GM12878 (cell line): ENCODE measurements around the gene HOXC5. TPM values are rescaled to one million over a fixed set of nuclear protein-coding genes. Genes with fewer than 3 reads are reported as not detected.

ENCODE experiments used
- ATAC-seq: fragments of 200-7000 bp; cut with Tn5 transposase; 3 replicates; pipeline ENCODE4 v1.9.1; 2020; ENCODE audit warnings: mild to moderate bottlenecking, moderate library complexity
- BruUV-seq: library from RNA; stranded (reverse); fragments of 400-500 nt; replicated peaks from 2 replicates; lab custom pipeline; 2021; lab: Mats Ljungman, UMichigan
- CTCF ChIA-PET: fragments of 300-600 bp; sonication (Branson Sonifier 250); formaldehyde crosslinking; extraction: SDS; loops from one replicate; lab custom pipeline; 2021; ENCODE audit warnings: inconsistent platforms; lab: Yijun Ruan, JAX
- POLR2A ChIA-PET: fragments of 350-600 bp; formaldehyde crosslinking; extraction: SDS; loops from one replicate; lab custom pipeline; 2021; ENCODE audit warnings: inconsistent platforms; lab: Charles Lee
- RAD21 ChIA-PET: fragments of 300-600 bp; sonication (Branson Sonifier 250); formaldehyde crosslinking; loops from one replicate; lab custom pipeline; 2023; ENCODE audit warnings: antibody characterized with exemption; ENCODE audit not compliant: unreplicated experiment; lab: Charles Lee
- SMC1A ChIA-PET: fragments of 300-600 bp; sonication (Branson Sonifier 250); formaldehyde crosslinking; loops from one replicate; lab custom pipeline; 2023; ENCODE audit not compliant: unreplicated experiment, uncharacterized antibody; lab: Charles Lee
- DNase-seq: peaks from one replicate; pipeline ENCODE4 v3.0.0-alpha.2; 2011; ENCODE audit warnings: low read depth, low spot score
- FAIRE-seq: peaks from 3 replicates; lab custom pipeline; 2011; peaks lifted over from hg19 to GRCh38; lab: Jason Lieb, UNC
- H2AFZ ChIP-seq: 2 replicates; pipeline ENCODE4 v1.6.0; 2011; ENCODE audit warnings: low read depth, low read length, control low read depth; ENCODE audit not compliant: control insufficient read depth
- H3K27ac ChIP-seq: 2 replicates; pipeline ENCODE4 v1.5.1; 2011; ENCODE audit warnings: control low read depth; ENCODE audit not compliant: control insufficient read depth, insufficient read depth
- H3K27me3 ChIP-seq, 2 experiments: replicated peaks in 1 of 2; 2 replicates each; pipeline versions ENCODE4 v1.6.0 to v1.6.1; 2011; ENCODE audit warnings: low read length in 1 of 2; ENCODE audit not compliant: control insufficient read depth in 2 of 2, insufficient read depth in 2 of 2
- H3K36me3 ChIP-seq, 2 experiments: 2 replicates each; pipeline ENCODE4 v1.5.1; 2011; ENCODE audit warnings: low read length in 1 of 2; ENCODE audit not compliant: control insufficient read depth in 2 of 2, insufficient read depth in 2 of 2
- H3K4me1 ChIP-seq: 2 replicates; pipeline ENCODE4 v1.6.1; 2011; ENCODE audit warnings: mild to moderate bottlenecking, low read length, moderate library complexity, mixed read lengths; ENCODE audit not compliant: control insufficient read depth, insufficient read depth
- H3K4me2 ChIP-seq: 2 replicates; pipeline ENCODE4 v1.6.0; 2011; ENCODE audit warnings: control low read depth; ENCODE audit not compliant: control insufficient read depth, insufficient read depth
- H3K4me3 ChIP-seq: fragments of 200-600 bp; sonication (generic); 2 replicates; pipeline ENCODE4 v1.5.1; 2016
- H3K79me2 ChIP-seq: 2 replicates; pipeline ENCODE4 v1.6.0; 2011; ENCODE audit warnings: low read length; ENCODE audit not compliant: control insufficient read depth, insufficient read depth
- H3K9ac ChIP-seq: 2 replicates; pipeline ENCODE4 v1.8.0; 2011; ENCODE audit warnings: low read length, control low read depth, mixed read lengths; ENCODE audit not compliant: control insufficient read depth, insufficient read depth
- H3K9me3 ChIP-seq: replicated peaks from 3 replicates; pipeline ENCODE4 v1.5.1; 2011; ENCODE audit warnings: mild to moderate bottlenecking, low read length; ENCODE audit not compliant: control insufficient read depth, insufficient read depth
- H4K20me1 ChIP-seq: 2 replicates; pipeline ENCODE4 v1.6.0; 2011; ENCODE audit not compliant: control insufficient read depth, insufficient read depth
- ASH2L ChIP-seq: fragments of 300-600, 200-600 bp; sonication (generic); IDR thresholded peaks from 2 replicates; pipeline ENCODE4 v1.6.1; 2017; ENCODE audit warnings: low read depth, mild to moderate bottlenecking, borderline replicate concordance
- CBFB ChIP-seq: IDR thresholded peaks from 2 replicates; pipeline ENCODE4 v1.6.1; 2016; ENCODE audit warnings: antibody characterized with exemption, low read depth
- CBX5 ChIP-seq: sonication (generic); IDR thresholded peaks from 2 replicates; pipeline ENCODE4 v1.6.1; 2016; ENCODE audit warnings: low read depth, moderate library complexity, mild to moderate bottlenecking, inconsistent platforms
- IKZF2 ChIP-seq, 2 experiments: fragments of 450-650 bp; IDR thresholded peaks; 2 replicates each; pipeline ENCODE4 v1.6.1; 2017; ENCODE audit warnings: mild to moderate bottlenecking in 2 of 2, moderate library complexity in 2 of 2
- POU2F2 ChIP-seq: IDR thresholded peaks from 3 replicates; pipeline ENCODE4 v1.6.1; 2011; ENCODE audit warnings: low read depth, mild to moderate bottlenecking, low read length, borderline replicate concordance
- SIX5 ChIP-seq: IDR thresholded peaks from 2 replicates; pipeline ENCODE4 v1.6.1; 2011; ENCODE audit warnings: mild to moderate bottlenecking, low read depth, low read length, moderate library complexity; ENCODE audit not compliant: severe bottlenecking
- WGBS: methylation state at CpG from one replicate; pipeline ENCODE4 v1.1.6; 2016; ENCODE audit warnings: low lambda C conversion rate; ENCODE audit not compliant: insufficient replicate concordance, insufficient coverage; ENCODE audit errors: missing lambda C conversion rate; 5-methylcytosine and 5-hydroxymethylcytosine counted together
- in situ Hi-C: fragments of 300-500 bp; cut with MboI; formaldehyde crosslinking; loops from 9 replicates; pipeline ENCODE4 v1.14.3; 2018; ENCODE audit warnings: mixed read lengths
- intact Hi-C: fragments of 100-400 bp; cut with micrococcal nuclease; formaldehyde crosslinking; loops from one replicate; pipeline ENCODE4 v1.14.2; 2022; ENCODE audit not compliant: unreplicated experiment
- polyA plus RNA-seq, 11 experiments: library from polyadenylated mRNA; depleted of rRNA in 4 of 11; unstranded in 6 of 11; stranded (reverse) in 5 of 11; fragments of >200 nt; fragmentation: Nextera tagmentation in 4 of 11; fragmentation: Illumina TruSeq in 1 of 11; extraction: Ambion mirVana in 4 of 11; extraction: Trizol in 1 of 11; gene quantifications; 1 replicate in 1 of 11; 2 replicates in 10 of 11; pipeline versions ENCODE4 v1.2.1 to v1.2.3, GENCODE V29; 2011 to 2016; ENCODE audit warnings: inconsistent platforms in 2 of 11, missing spikeins in 2 of 11, low read depth in 1 of 11
- total RNA-seq, 4 experiments: library from RNA; depleted of rRNA in 3 of 4; stranded (reverse); fragments of >200 nt in 3 of 4; fragmentation: Illumina TruSeq in 1 of 4; extraction: Trizol in 1 of 4; gene quantifications; 2 replicates each; pipeline versions ENCODE4 v1.2.1 to v1.2.3, GENCODE V29; 2013 to 2021
- TF ChIP-seq, protein P1 (sequence below): fragments of 450-650 bp; IDR thresholded peaks from 2 replicates; pipeline ENCODE4 v1.6.1; 2016; ENCODE audit warnings: mild to moderate bottlenecking
- TF ChIP-seq, protein P2 (sequence below): fragments of 450-650 bp; formaldehyde crosslinking; IDR thresholded peaks from 2 replicates; pipeline ENCODE4 v1.4.0; 2020; ENCODE audit warnings: mild to moderate bottlenecking, moderate library complexity

The HOXC5 gene
- total and polyA plus RNA-seq, 10 of the 15 experiments (the other 5 are each of a cell fraction or from before 2014, with no cell fraction given) = 0.11 TPM; not detected in 9

DNA sequence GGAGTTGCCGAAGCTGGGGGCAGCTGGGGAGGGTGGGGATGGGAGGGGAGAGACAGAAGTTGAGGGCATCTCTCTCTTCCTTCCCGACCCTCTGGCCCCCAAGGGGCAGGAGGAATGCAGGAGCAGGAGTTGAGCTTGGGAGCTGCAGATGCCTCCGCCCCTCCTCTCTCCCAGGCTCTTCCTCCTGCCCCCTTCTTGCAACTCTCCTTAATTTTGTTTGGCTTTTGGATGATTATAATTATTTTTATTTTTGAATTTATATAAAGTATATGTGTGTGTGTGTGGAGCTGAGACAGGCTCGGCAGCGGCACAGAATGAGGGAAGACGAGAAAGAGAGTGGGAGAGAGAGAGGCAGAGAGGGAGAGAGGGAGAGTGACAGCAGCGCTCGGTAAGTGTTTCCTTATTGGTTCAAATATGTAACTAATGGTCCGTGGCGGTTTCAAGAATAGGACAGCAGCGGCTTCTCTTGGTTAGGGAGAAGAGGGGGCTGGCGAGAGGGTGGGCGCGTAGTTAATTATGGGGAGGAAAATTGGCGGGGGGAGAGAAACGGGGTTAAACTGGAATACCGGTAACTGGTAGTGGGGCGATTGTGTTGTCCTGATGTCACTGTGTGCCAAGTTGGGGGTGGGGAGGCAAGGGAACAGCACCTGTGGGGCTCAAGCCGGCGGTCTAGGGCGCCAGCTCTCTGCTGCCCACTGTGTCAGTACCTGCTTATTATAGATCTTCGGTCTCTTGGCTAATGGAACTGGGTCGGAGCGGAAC lies 15.6 kb upstream of the HOXC5 start (continued):
- no peak for TF ChIP-seq CBFB
- TF ChIP-seq, protein P1, sequence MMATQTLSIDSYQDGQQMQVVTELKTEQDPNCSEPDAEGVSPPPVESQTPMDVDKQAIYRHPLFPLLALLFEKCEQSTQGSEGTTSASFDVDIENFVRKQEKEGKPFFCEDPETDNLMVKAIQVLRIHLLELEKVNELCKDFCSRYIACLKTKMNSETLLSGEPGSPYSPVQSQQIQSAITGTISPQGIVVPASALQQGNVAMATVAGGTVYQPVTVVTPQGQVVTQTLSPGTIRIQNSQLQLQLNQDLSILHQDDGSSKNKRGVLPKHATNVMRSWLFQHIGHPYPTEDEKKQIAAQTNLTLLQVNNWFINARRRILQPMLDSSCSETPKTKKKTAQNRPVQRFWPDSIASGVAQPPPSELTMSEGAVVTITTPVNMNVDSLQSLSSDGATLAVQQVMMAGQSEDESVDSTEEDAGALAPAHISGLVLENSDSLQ = peak; percentile 75

DNA sequence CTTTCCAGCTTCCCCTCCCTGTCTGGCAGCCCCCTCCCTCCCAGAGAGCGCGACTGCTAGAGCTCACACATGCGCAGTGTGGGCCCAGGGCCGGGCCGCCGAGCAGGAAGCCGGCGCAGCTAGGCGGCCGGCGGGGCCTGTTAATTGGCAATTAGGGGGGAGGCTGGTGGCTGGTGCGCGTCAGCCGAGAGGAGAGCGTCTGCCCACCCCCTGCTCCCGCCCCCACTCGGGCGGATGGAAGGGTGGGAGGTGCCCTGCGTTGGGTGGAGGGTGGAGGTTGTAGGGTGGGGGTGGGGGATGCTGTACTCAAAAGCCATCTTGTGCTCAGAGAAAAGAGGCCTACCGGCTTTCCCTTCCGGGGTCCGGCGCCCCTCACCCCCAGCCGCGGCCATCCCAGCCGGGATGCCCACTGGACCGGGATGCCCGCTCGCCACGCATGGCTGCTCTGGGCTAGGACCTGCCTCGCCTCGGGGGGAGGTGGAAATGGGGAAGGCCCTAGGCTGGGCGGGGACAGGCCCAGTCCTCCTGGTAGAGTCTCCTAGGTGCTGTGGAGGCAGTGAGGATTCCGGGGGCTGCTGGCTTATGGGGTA lies 14.9 kb upstream of the HOXC5 start:
- Histone ChIP-seq H3K9me3 (no peaks in the 10 kb centered on the region), H2AFZ (peak overlapping the region; percentile 89), H3K79me2 (no peaks in the 10 kb centered on the region), H3K27ac (peak overlapping the region; percentile 80), H3K27me3 (peaks cover 8 to 26% of the 10 kb centered on the region in 2 experiments), H3K4me1 (peaks cover 21% of the 10 kb centered on the region), H4K20me1 (no peaks in the 10 kb centered on the region; the same call in 1 of the 2 replicates), H3K4me3 (peak overlapping the region; percentile 88), H3K4me2 (peak overlapping the region; percentile 95), H3K36me3 (no peaks in the 10 kb centered on the region), H3K9ac (peak overlapping the region; percentile 93)
- DNase-seq (peak; percentile 79), ATAC-seq (peak; percentile 92), FAIRE-seq (peak; percentile 7)
- ChIA-PET SMC1A (interaction anchor here (0.6 to 2.5 kb wide), 15 partner anchors 9 to 198 kb away, joined by 3 to 22 read pairs (median 4); partner anchors contain the start of genes HOXC4, HOXC5, HOXC6 and HOXC9), RAD21 (interaction anchor here (0.7 to 2.1 kb wide), 16 partner anchors 9 to 275 kb away, joined by 3 to 21 read pairs (median 6); partner anchors contain the start of genes CISTR, HOXC10, HOXC4 and HOXC5), POLR2A (interaction anchor here (0.6 to 1.9 kb wide), 18 partner anchors 9 to 442 kb away, joined by 3 to 24 read pairs (median 3); partner anchors contain the start of genes CISTR, HOXC4, HOXC5 and HOXC6), CTCF (interaction anchor here (0.5 to 3.8 kb wide), 18 partner anchors 9 to 307 kb away, joined by 3 to 27 read pairs (median 12); partner anchors contain the start of genes COPZ1, HOXC10, HOXC4 and HOXC5)
- in situ Hi-C loops (no loop called here), intact Hi-C loops (loop anchor here (1.0 kb wide), 1 partner anchor 35 kb away; the partner anchor contains the start of gene HOXC4)
- no TSS peak for BruUV-seq
- under 1% methylated on average over 26 of the region's 34 CpGs for WGBS
- TF ChIP-seq POU2F2 = peak; percentile 58; the same call in 1 of the 3 replicates
- no peak for TF ChIP-seq SIX5
- peak; percentile 17 to 53; a peak in 1 of 4 replicates for TF ChIP-seq IKZF2 (IDR thresholded peaks at IDR 0.05)
- TF ChIP-seq CBX5 = no peak
- TF ChIP-seq, protein P1 = 0 out of 2 replicates have a peak, but pooled peaks have one; percentile 4
- TF ChIP-seq ASH2L = no peak
- TF ChIP-seq, protein P2, sequence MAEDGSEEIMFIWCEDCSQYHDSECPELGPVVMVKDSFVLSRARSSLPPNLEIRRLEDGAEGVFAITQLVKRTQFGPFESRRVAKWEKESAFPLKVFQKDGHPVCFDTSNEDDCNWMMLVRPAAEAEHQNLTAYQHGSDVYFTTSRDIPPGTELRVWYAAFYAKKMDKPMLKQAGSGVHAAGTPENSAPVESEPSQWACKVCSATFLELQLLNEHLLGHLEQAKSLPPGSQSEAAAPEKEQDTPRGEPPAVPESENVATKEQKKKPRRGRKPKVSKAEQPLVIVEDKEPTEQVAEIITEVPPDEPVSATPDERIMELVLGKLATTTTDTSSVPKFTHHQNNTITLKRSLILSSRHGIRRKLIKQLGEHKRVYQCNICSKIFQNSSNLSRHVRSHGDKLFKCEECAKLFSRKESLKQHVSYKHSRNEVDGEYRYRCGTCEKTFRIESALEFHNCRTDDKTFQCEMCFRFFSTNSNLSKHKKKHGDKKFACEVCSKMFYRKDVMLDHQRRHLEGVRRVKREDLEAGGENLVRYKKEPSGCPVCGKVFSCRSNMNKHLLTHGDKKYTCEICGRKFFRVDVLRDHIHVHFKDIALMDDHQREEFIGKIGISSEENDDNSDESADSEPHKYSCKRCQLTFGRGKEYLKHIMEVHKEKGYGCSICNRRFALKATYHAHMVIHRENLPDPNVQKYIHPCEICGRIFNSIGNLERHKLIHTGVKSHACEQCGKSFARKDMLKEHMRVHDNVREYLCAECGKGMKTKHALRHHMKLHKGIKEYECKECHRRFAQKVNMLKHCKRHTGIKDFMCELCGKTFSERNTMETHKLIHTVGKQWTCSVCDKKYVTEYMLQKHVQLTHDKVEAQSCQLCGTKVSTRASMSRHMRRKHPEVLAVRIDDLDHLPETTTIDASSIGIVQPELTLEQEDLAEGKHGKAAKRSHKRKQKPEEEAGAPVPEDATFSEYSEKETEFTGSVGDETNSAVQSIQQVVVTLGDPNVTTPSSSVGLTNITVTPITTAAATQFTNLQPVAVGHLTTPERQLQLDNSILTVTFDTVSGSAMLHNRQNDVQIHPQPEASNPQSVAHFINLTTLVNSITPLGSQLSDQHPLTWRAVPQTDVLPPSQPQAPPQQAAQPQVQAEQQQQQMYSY (CRISPR knock-in tag) = no peak
